ELF-1 (cell line): ENCODE results near the gene SPSB1.

Source experiments
- DNase-seq: peaks from one replicate; pipeline ENCODE4 v3.0.0-alpha.2; 2016; ENCODE audit warnings: low read depth, low spot score

SPSB1 gene

DNA sequence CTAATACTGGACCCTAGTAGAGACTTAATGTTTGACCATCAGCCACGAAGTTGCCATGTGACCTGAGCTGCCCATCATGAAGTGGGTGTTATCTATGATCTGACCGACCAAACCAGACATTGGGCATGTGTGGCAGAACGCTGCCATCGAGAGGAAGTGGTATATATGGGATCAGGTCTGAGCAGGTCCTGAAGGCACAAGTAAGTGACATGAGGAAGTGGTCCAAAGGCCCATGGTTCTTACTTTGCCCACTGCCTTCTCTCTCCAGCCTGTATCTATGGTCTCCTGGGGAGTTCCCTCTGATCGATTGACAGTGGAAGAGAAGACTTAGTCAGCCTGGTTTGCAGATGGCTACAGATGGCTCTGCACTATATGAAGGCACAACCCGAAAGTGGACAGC is 7.9 kb downstream of the SPSB1 start:
- no peak for DNase-seq

DNA sequence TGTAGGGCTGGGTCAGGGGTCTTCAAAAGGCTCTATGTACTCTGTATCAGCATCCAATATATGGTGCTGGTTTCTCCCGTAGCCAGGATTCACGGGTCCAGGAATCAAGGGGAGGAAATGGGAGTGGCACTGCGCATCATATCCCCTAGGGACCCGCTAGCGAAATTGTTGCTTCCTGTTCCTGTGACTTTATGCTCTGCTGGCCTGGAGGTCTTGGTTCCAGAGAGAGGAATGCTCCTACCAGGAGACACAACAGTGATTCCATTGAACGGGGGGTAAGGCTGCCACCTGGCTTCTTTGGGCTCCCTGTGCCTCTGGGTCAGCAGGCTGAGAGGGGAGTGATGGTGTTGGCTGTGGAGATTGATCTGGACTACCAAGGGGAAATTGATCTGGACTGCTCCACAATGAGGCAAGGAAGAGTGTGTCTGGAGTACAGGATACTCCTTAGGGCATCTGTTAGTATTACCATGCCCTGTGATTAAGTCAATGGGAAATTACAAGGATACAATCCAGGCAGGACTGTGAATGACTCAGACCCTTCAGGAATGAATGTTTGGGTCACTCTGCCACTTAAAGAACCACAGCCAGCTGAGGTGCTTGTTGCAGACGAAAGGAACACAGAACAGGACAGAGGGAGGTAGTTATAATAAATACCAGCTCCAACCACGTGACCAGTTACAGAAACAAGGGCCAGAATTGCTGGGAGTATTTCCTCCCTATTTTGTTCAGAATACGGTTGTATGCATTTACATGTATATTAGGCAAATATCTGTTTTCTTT is 10.2 kb downstream of the SPSB1 start:
- DNase-seq, result peak; percentile 53

DNA sequence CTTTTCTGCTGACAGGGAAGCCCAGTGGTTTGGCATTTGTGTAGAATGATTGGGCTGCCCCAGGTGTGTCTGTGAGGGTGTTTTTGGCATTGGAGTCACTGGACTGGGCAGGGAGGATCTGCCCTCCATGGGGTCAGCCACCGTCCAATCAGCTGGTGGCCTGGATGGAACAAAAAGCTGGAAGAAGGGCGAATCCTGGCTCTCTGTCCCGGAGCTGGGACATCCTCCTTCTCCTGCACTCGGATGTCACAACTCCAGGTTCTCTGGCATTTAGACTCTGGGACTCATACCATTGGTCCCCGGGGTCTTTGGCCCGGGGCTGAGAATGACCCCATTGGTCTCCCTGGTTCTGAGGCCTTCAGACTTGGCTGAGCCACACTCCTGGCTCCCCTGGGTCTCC is 11.2 kb downstream of the SPSB1 start:
- DNase-seq, result no peak

DNA sequence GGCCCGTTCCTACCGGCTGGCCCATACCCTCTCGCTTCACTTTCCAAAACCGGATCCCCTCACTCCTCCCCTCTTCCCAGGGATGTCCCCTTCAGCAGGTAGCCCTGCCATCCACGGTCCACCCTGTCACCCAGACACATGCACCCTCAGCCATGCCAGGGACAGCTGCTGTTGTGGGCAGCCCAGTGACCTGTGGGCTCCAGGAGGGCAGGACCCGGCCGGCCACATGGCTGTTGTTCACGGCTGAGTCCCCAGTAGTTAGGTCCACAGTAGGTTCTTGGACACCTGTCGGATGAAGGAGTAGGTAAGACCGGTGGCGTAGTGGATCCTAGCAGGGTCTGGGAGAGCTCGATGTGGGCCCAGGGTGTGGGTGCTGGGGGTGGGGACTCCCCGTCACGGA is 12.5 kb downstream of the SPSB1 start:
- DNase-seq, result no peak

DNA sequence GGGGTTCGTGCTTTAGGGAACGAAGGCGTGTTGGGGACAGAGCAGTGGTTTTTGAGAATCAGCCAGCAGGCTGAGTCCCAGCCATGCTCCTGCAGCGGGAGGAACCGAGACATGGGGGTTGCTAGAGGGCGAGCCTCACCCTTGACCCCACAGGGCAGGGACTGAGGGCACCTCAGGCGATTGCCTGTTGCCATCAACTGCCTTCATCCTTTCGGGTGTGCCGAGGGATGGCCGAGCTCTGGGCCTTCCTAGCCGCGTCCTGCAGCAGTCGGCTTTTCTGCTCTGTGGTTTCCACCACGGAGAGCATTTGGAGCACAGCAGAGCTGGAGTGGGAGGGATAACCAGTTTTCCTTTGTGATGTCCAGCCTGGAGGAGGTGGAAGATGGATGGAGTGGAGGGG is 13.3 kb downstream of the SPSB1 start:
- no peak for DNase-seq

DNA sequence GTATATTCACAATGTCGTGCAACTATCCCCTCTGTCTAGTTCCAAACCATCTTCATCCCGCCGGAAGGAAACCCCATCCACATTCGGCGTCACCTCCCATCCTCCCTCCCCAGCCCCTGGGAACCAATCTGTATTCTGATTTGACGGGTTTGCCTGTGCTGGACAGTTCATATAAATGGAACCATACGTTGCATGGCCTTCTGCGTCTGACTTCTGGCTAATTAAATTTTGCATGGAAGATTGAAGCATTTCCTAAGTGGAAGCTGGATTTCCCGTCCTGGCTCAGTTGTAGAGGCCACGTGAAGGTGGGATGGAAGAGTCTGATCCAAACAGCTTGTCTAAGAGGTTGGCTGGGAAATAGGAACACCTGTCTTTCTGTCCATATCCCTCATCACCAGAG is 14.6 kb downstream of the SPSB1 start:
- no peak for DNase-seq

DNA sequence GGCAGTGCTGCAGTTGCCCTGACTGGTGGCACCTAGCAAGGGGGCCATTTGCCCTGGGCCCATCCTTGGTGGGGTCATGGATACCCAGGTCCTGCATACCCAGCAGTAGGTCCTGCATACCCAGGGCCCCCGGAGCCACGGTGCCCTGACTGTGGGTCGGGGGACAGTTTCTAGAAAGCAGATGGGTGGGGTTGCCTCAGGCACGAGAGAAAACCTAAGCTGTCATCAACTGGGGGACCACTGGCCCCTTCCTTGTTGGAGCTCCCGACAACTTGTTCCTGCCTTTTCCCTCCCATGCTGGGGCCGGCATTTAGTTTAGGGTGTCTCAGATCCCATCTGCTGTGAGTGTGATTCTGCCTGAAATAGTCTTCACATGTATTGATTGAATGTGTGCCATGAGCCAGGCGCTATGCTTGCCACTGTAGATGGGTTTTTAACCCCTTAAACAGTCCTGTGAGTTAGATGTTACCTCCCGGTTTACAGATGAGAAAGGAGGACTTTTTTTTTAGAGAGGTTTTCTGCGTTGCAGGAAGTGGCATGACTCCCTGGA is 15.6 kb downstream of the SPSB1 start:
- DNase-seq, result no peak

DNA sequence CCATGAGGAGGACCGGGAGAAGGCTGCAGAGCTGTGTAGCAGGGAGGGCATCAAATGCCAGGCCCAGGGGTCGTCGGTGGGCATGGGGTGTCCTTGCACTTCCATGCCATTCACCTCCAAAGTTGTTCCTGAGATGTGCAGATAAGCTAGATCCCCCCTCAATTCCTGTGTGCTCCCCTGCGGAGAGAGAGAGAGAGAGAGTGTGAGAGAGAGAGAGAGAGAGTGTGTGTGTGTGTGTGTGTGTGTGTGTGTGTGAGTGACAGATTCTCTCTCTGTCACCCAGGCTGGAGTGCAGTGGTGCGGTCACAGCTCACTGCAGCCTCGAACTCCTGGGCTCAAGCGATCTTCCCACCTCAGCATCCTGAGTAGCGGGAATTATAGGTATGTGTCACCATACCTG is 16.4 kb downstream of the SPSB1 start:
- DNase-seq, result no peak

DNA sequence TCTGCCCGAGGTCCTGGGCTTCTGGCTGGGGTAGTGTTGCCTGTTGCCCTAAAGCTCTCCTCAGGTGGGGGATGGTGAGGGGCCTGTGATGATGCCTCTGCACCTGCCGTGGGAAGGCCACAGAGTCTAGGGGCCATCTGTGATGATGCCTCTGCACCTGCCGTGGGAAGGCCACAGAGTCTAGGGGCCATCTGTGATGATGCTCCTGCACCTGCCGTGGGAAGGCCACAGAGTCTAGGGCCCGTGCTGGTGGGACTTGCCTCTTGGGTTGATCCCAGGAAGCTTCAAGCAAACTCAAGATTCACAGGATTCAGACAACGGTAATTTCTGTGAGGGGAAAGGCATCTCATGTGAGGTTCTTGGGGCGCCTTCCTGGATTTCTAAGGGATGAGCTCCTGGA is 17.3 kb downstream of the SPSB1 start:
- DNase-seq, result no peak

DNA sequence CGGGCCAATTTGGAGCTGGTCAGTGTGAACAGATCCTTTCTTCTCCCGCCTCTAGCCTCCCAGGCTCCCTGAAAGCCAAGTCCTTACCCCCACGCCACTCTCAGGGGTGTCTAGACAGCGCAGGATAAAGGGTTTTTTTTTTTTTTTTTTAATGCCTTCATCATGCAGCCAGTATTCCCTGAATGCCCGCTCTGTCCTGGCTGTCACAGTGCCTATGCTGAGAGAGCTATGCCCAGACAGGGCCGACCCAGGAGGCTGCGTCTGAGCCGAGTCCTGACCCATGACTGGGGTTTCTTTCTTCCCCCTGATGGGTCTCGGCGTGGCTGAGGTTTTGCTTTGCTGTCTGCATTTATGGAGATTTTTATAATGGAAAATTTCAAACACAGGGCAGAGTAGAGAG is 18.3 kb downstream of the SPSB1 start:
- DNase-seq, result no peak

DNA sequence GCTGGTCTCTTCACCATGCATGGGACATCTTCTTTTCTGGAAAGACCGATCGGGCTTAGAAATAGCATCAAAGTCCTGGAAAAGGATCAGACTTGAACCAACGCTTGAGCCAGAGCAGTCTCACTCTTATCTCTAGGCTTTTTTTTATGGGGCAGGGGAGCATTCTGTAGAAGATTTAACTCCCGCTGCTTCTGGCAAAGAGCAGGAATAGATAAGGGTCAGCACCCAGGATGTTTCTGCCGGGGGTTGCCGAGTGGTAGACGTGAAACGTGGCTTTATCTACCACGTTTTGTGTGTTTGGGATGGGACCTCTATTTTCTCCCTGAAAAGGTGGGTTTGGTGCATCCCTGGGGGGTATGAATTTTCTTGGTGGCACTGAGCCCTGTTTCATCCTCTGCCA is 18.8 kb downstream of the SPSB1 start:
- peak; percentile 47 for DNase-seq

DNA sequence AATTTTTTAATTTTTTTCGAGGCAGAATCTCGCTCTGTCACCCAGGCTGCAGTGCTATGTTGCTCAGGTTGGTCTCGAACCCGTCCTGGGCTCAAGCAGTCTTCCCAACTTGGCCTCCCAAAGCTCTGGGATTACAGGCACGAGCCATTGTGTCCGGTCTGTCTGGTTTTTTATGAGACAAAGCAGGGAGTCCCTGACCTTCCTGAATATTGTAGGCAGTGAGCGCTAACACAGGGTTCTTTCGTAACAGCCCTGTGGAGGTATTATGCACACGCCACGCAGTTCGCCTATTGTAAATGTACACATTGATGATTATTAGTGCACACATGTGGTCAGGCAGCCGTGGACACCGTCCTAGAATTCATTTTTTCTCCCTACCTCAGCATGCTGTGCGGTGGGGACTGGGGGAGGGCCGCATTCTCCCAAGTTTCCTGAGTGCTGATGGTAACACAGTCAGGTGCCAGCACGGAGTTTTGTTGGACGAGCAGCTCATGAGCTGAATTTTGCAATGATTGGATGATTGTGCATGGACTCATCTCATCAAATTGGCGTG is 19.6 kb downstream of the SPSB1 start:
- DNase-seq, result no peak

DNA sequence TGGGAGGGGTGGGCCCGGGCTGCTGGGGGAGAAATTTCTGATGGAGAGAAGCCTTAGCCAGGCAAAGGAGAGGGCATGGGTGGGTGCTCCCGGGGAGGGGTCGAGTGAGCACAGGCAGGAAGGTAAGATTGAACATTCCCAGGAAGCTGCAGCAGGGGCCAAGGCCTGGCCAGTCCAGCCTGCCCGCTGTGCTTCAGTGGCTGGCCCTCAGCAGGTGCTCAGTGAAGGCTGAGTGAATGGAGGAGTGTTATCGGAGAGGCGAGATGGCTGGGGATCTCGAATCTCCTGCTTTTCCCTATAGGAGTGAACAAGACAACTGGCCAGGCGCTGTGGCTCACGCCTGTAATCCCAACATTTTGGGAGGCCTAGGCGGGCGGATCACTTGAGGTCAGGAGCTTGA is 20.9 kb downstream of the SPSB1 start:
- DNase-seq, result no peak

DNA sequence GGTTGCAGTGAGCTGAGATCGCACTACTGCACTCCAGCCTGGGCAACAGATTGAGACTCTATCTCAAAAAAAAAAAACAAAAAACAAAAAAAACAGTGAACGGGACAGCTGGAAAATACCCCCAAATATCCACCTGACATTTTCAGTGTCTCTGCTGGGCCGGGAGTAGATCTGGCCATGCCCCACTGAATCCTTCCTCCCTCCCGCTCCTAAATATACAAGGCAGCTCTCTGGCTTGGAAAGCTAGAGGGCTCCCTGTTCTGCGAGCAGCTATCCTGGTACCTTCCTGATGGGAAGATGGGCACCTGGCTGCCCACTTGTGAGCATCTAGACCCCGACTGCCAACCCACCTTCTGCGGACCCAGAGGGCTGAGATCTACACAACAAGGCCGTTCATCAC is 21.4 kb downstream of the SPSB1 start:
- no peak for DNase-seq

DNA sequence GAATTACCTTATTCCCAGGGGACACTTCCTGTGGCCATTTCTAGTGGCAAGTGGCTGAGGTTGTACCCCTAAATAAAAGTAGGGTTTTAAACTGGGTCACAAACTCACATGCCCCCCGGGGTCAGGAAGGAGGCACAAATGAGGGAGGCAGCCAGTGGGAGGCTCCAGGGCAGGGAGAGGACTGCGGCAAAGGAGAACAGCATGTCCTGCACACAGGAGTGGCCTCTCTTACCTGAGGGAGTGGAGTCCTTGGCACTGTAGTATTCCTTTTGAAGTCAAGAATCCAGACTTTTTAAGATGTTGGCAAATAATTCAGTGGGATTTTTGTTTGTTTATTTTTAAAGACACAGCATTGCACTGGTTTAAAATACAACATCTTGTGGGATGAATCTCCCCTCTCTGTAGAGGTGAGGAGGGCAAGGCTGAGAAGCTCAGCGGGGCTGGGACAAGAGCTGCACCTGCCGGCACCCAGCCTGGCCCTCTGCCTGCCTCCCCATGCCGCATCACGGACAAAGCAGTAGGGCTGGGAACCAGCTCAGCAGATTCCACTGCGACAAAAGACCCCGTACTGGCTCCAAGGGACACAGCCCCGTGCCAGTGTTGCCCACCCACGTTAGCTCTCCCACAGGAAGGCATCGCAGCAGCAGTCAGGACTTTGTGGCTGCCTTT is 22.2 kb downstream of the SPSB1 start:
- no peak for DNase-seq

DNA sequence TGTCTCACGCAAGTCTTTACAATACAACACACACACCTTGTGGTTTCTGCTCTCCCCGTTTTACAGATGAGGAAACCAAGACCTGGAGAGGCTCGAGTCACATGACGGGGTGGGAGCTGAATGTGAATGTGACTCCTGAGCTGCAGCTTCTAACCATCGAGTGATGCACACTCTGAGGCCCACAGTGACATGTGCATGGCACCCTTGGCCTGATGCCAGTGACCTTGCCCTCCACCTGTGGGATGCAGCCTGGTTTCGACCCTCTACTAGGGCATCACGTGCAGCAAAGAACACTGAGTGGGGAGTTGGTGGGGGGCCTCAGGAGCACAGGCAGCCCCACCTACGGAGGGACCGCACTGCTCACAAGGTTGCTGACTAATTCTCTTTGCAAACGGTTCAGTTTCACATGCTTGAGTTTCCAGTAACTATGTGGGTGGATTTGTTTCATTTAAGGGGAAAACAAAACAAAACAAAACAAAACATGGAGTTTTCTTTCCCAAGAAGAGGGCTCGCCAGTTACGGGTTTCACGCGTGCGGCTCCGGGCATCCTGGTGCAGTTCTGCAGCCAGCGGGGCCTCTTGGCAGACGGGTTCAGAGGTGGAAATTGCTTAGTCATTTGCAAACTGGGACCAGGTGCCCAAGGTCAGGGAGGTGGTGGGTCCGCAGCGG is 22.9 kb downstream of the SPSB1 start:
- no peak for DNase-seq

DNA sequence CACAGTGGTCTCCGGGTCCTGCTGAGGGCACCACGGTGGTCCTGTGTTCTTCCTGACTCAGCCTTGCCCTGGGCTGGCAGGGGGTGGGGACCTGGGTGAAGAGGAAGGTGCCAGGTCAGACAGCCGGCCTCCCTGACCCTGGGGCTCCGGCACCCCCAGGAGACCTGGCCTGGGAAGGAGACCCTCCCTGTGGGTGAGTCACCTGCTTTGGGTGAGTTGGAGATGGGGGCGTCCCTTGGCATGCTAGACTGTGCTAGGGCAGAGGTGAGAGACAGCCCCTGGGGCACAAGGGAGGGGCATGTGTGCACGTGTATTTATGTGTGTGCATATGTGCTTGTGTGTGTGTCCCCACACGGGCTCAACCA is 23.4 kb downstream of the SPSB1 start:
- no peak for DNase-seq

DNA sequence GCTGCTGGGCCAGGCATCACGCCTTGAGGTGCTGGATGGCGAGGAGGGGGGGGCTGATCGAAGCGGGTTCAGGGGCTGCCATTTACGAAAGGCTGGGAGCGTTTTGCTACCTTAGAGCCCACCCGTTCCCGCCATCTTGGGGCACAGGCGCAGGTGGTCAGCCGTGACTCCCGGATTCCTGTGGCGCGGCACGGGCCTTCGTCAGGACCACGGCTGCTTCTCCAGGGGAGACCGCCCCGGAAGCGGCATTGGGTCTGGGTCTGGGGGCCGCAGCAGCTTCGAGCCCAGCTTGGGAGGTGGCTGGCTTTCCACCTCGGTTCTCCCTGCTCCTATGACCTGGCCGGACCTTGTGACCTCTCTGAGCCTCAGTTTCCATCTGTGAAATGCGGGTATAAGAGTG is 23.8 kb downstream of the SPSB1 start:
- no peak for DNase-seq

DNA sequence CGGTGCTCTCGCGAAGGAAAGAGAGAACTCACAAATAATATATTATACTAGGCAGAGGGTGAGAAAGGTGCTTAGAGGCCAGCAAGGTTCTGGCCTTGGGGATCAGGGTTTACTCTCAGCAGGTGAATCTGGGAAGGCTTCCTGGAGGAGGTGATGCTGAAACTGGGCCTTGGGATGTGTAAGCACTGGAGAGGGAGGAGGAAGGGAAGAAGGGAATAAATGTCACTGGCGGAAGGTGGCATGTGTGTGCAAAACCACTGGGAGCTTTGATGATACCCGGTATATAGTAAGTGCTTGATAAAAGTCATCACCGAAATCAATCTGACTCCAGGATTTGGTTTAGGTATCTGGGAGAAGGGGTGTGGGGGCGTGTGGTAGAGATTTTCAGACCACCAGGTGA is 24.4 kb downstream of the SPSB1 start:
- DNase-seq, result no peak

DNA sequence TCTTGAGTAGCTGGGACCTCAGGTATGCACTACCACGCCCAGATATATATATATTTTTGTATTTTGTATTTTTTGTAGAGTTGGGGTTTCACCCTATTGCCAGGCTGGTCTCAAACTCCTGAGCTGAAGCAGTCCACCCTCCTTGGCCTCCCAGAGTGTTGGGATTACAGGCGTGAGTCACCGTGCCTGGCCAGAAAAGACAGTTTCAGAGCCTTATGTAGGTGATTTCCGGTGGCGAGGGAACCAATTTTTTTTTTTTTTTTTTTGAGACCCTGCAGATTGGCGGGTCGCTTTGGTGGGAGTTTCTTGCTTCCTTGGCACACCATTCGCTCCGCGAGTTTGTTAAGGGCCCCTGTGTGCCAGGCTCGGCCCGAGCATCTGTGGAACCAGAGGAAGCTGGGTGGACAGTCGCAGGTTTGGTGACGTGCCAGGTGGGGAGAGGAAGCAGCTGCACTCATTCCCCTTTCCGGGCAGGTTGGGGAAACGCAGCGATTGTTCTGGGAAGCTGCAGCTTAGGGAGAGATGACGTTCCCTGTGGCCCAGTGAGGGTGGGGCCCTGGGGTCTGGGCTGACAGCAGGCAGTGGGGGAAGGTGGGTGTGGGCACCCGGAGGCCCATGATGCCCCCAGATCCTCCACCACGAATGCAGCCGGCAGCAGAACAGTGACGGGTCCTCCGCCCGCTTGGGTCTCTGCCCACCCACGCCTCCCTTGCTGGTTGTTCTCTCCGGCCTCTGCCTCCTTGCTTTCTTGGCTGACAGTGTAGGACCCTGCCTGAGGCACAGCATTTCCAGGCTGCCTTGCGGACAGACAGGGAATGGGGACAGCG is 25.1 kb downstream of the SPSB1 start:
- DNase-seq, result peak; percentile 35

DNA sequence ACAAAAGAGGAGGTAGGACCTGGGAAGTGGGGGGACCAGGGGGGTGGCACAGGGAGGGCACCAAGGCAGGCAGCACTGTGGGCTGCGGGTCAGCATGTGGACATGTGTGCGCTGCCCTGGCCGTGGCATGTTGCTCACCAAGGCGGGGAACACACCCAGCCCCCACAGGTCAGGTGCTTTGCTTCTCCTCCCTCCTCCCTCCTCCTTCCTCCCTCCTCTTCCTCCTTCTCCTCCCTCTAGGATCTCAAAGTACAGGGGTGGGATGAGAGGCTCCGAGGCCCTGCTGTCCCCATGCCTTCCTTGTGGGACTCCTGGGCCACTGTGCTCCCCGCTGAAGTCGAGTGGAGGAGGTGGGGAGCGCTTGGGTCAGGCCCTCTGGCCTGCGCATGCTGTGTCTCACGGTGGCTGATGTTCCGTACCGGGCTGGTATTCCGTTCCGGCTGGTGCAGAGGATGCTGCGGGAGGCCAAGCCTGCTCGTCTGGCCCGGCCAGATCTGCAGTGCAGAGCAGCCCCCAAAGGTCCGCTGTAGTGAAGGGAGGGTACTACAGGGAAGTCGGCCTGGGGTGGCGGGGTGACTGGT is 26.6 kb downstream of the SPSB1 start:
- no peak for DNase-seq
